MM.1S (cell line): ENCODE results near the gene SAMSN1.
"Not testable (repeated sequence)": the region's sequence is repeated elsewhere in the genome, so short reads cannot be mapped to it uniquely, and the experiment has no call there.

Experiments used
- EZH2 ChIP-seq: fragments of 300-600 bp; sonication (generic); optimal IDR thresholded peaks from 2 replicates; pipeline ENCODE3; 2017; ENCODE audit warnings: low read depth, mild to moderate bottlenecking, antibody characterized with exemption, low read length, mixed read lengths
- EZH2phosphoT487 ChIP-seq: fragments of 300-600 bp; sonication (generic); IDR thresholded peaks from 2 replicates; pipeline ENCODE4 v1.6.1; 2018; ENCODE audit warnings: antibody characterized with exemption, low read length
- TF ChIP-seq, protein P1 (sequence below): fragments of 300-600 bp; sonication (generic); IDR thresholded peaks from 2 replicates; pipeline ENCODE4 v1.5.1; 2016; ENCODE audit warnings: antibody characterized with exemption, low read length, mixed read lengths

- TF ChIP-seq, protein P1, sequence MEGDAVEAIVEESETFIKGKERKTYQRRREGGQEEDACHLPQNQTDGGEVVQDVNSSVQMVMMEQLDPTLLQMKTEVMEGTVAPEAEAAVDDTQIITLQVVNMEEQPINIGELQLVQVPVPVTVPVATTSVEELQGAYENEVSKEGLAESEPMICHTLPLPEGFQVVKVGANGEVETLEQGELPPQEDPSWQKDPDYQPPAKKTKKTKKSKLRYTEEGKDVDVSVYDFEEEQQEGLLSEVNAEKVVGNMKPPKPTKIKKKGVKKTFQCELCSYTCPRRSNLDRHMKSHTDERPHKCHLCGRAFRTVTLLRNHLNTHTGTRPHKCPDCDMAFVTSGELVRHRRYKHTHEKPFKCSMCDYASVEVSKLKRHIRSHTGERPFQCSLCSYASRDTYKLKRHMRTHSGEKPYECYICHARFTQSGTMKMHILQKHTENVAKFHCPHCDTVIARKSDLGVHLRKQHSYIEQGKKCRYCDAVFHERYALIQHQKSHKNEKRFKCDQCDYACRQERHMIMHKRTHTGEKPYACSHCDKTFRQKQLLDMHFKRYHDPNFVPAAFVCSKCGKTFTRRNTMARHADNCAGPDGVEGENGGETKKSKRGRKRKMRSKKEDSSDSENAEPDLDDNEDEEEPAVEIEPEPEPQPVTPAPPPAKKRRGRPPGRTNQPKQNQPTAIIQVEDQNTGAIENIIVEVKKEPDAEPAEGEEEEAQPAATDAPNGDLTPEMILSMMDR, result not testable (repeated sequence)
- not testable (repeated sequence) for TF ChIP-seq EZH2, EZH2phosphoT487
Measured at GRCh38 chr21:14506859-14507457, 39.2 kb downstream of the SAMSN1 start.
